ENCODE data around the gene TBC1D1.
A peak's percentile ranks its signal among the peaks of the same experiment; 100 is the strongest.

The TBC1D1 gene

DNA sequence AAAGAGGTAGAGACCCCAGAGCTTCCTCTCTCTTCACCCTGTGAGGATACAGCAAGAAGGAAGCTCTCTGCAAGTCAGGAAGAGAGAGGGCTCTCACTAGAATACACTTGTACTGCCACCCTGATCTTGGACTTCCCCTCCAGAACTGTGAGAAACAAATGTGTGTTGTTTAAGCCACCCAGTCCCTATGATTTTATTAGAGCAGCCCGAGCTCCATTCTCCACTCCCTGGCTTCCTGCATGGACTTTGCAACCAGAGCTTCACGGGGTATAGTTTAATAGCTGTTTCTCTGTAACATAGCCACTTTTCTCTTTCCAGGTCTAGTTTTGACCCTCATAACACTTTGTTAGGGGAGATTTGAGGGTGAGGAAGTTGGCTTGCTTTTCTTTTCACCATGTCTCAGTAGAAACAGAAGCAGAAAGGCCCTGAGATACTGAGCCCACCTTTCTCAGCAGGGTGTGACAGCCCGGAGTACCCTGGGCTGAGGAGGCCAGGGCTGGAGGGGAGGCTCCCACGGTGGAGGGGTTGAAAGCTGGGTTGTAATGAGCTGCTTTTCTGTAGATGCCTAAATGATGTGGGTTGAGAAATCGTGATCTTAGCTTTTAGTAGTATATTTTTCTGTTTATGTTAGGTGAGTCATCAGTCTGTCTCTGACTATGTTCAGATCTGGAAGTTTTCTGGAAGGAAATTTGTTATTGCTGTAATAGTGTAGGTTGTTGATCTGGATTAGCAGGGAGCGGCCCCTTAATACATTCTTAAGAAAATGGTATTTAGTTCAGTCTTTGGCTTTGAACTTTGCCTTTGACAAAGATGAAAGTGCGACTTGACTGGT is 187.9 kb downstream of the TBC1D1 start:
- no peak for DNase-seq (ENCODE audit: low spot score)

DNA sequence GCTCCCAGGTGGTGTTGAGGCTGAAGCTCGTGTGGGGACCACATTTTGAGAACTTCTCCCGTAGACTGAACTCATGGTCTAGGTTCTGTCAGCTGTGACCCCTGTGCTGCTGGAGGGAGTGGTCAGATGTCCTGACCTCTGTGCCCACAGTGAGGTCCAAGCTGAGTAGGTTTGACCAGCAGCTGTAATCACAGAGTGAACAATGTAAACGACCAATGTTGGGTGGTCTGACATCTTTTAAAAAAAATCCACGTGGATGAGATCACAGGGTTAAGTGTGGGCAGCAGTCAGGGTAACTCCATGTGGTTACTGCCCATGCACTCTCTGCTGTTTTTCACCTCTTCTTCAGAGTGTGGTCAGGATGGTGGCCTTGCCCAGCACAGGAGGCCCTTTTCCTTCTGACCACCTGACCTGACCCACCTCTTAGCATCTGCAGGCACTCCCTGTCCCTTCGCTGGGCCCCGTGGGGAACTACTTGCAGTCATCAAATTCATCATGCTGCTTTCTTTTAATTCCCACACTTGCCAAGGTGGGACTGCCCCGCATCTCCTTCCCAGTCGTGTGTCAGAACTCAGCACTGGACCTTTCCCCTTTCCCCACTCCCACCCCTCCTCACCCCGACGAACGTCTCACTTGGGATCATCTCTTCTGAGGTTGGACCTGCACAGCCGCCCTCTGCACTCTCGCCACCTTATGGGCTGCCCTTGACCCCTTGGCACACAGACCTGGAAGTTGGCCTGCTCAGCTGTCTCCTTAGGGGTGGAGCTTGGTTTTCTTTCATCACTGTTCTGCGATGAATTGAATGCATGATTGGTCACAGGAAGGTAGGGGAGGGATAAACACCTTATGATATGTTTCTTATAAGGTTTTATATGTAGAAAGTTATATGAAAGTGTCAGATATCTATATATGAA is 189.4 kb downstream of the TBC1D1 start:
- no peak for DNase-seq (ENCODE audit: low spot score)

- no peak for DNase-seq (ENCODE audit: low spot score)
These were observed 191.1 kb downstream of the TBC1D1 start for GRCh38 chr4:38082021-38082420.

- DNase-seq (ENCODE audit: low spot score), result peak; percentile 78
These were observed 191.8 kb downstream of the TBC1D1 start for GRCh38 chr4:38082424-38083385.

- DNase-seq (ENCODE audit: low spot score), result no peak
These were observed 194.2 kb downstream of the TBC1D1 start for GRCh38 chr4:38084877-38085711.

DNA sequence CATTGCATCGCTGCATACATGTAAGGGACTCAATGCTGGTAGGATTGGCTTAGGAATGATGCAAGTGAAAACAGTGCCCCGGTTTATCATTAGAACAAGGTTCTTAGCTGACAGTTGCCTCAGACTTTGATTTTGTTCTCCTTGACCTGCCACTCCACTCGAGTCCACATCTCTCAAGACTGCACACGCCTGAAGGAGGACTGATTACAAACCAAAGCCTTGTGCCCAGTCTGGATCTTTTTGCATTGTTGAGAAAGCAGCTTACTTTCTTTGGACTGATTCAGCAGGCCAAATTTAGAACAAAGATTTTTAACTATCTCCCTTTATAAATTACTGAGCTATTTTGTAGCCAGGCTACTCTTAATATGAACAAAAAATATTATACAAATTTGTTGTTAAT is 194.9 kb downstream of the TBC1D1 start:
- DNase-seq (ENCODE audit: low spot score), result no peak

- DNase-seq (ENCODE audit: low spot score), result no peak
These were observed 195.4 kb downstream of the TBC1D1 start for GRCh38 chr4:38086151-38086848.

DNA sequence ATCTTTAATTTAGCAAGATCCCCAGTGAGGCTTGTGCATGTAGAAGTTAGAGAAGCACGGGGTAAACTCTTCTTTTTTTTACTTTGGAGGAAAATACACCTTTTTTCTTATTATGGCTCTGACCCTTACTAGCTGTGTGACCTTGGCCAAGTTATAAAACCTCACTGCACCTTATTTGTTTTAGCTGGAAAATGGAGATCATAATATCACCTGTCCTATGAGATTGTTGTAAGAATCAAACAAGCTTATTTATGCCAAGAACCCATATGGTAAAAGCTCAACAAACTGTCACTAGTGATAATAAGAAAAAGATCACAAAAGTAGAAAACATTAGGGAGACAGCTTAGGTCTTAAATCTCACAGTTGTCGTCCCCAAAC is 196.0 kb downstream of the TBC1D1 start:
- DNase-seq (ENCODE audit: low spot score), result no peak

- DNase-seq (ENCODE audit: low spot score), result no peak
These were observed 197.4 kb downstream of the TBC1D1 start for GRCh38 chr4:38088321-38088720.

DNA sequence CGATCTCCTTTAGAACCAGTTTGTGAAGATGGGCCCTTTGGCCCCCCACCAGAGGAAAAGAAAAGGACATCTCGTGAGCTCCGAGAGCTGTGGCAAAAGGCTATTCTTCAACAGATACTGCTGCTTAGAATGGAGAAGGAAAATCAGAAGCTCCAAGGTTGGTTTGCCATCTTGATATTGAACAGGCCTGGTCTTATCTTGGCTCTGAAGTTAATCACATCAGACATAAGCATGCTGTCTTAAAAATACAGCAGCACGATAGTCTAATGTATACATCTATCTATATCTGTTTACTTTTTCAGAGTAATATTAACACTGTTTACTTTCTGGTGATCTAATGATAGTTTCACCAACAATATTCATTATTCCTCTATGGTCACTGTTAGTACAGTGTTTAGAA is 199.1 kb downstream of the TBC1D1 start:
- DNase-seq (ENCODE audit: low spot score), result no peak

DNA sequence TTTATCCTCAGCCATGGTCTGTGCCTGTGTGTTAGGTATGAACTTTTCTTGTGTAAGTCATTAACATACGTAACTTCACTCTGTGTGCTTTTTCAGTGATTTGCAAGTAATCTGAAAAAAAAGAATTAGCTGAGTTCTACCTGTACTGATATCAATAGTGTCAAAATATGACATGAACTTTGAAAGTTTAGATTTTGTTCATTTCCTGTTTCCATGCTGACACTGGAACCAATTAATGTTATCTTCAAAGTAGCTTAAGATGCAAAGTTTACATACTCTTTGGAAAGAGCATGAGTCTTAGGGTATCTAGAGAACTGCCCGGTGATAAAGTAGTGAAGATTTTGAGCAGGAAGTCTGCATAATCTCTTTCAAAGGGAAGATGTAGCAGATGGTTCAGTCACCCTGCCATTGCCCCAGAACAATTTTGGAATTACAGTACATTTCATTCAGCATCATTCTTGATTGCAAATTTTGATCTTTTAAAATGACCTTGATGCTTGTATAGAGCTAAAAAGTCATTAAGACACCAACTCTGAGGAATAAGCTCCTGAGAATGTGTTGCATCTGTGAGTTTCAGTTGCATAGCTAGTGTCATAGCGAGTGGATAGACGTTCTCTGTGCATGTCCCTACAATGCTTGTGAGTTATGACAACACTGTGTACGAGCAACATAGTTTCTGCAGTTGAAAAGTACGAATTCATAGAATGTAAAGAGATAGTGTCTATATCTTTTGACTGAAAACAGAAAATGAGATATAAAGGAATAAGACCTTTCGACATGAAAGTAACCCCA is 199.8 kb downstream of the TBC1D1 start:
- DNase-seq (ENCODE audit: low spot score), result no peak

GRCh38 chr4:38091636-38092035 is 200.8 kb downstream of the TBC1D1 start:
- no peak for DNase-seq (ENCODE audit: low spot score)

DNA sequence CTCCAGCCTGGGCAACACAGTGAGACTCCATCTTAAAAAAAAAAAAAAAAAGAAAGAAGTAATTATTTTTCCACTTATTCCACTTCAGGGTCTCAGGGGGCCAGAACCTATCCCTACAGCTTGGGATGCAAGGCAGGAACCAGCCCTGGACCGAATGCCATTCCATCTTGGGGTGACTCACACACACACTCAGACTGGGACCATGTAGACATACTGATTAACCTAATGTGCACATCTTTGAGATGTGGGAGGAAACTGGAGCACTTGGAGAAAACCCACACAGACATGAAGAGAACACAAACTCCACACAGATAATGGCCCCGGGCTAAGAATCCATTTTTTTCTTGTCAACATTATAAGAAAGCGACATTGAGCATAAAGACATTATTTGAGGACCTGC is 201.8 kb downstream of the TBC1D1 start:
- peak; percentile 66 for DNase-seq (ENCODE audit: low spot score)

DNA sequence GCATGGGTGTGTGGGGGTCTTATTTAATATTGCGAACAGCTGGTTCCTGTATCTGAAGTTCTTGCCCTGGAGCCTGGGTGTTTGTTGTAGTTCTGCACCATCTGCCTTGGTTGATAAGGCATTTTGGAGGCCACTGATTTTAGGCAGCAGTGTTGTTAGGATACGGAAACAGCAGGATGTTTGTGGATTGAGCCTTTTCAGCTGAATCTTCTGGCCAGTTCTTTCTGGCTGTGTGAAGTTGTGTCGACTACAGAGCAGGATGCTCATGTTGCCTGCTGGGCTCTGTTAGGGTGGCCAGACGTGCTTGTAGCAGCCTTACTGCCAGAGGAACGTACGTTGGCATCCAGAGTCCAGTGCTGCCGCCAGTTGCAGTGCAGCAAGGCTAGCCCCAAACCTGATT is 203.5 kb downstream of the TBC1D1 start:
- DNase-seq (ENCODE audit: low spot score), result no peak

DNA sequence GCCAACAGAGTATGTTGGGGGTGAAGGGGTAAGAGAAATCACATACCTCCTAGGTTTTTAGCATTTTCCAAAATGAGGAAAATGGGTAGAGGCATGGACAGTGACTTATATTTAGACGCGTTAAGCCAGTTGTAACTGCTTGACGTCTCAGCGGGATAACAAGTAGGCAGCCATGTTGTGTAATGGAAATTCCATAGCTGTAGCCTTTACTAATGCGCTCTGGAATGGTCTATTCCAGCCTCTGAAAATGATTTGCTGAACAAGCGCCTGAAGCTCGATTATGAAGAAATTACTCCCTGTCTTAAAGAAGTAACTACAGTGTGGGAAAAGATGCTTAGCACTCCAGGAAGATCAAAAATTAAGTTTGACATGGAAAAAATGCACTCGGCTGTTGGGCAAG is 204.8 kb downstream of the TBC1D1 start:
- DNase-seq (ENCODE audit: low spot score), result no peak

DNA sequence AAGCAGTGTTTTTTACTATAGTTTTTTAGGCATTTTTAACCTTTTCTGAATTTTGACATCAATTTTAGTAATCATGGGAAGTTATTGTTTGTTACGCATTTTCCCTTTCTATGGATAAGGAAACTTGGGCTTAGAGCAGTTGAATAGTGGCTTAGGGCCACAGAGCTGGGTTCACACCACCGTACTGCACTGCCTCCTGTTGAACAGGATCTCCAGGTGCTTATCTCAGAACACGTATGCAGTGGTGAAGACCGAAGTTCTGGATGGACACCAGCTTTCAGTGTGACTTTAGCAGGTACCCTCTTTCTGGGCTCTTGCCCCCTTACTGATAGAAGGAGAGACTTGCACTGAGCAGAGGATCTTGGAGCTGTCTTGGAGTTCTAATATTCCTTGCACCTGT is 206.9 kb downstream of the TBC1D1 start:
- DNase-seq (ENCODE audit: low spot score), result no peak

- no peak for DNase-seq (ENCODE audit: low spot score)
These were observed 208.2 kb downstream of the TBC1D1 start for GRCh38 chr4:38099020-38099600.

GRCh38 chr4:38099908-38100407 is 209.1 kb downstream of the TBC1D1 start:
- DNase-seq (ENCODE audit: low spot score), result peak; percentile 35
